CD4-positive, alpha-beta T cell (primary cell): Measurements from ENCODE around the gene EBPL. TPM values are rescaled to one million over a fixed set of nuclear protein-coding genes. Genes with fewer than 3 reads are reported as not detected.

Source experiments
- ATAC-seq: fragments of 200-7000 bp; cut with Tn5 transposase; one replicate; pipeline ENCODE4 v1.10.0; 2022; ENCODE audit warnings: mild to moderate bottlenecking; ENCODE audit not compliant: poor library complexity
- CTCF ChIA-PET: fragments of 350-600 bp; sonication (Branson Sonifier 250); formaldehyde crosslinking; loops from one replicate; lab custom pipeline; 2021; ENCODE audit warnings: antibody characterized with exemption, inconsistent platforms; lab: Charles Lee
- POLR2A ChIA-PET: fragments of 350-600 bp; sonication (Branson Sonifier 250); formaldehyde crosslinking; loops from one replicate; lab custom pipeline; 2021; ENCODE audit warnings: antibody characterized with exemption, inconsistent platforms; lab: Charles Lee
- DNase-seq, 14 experiments: peaks; one replicate each; pipeline ENCODE4 v3.0.0-alpha.2; 2013 to 2020; ENCODE audit warnings: mixed read lengths in 2 of 14
- H3K27ac ChIP-seq, 2 donors: one replicate each; pipeline versions ENCODE4 v1.5.1 to v1.7.0; 2013; ENCODE audit warnings: low read length in 2 of 2, low read depth in 1 of 2, mild to moderate bottlenecking in 1 of 2
- H3K27me3 ChIP-seq, 2 experiments: 1 replicate in 1 of 2; 2 replicates in 1 of 2; pipeline versions ENCODE4 v1.6.1 to v1.7.0; 2013; ENCODE audit warnings: low read length in 2 of 2, control low read depth in 1 of 2, mild to moderate bottlenecking in 1 of 2, moderate library complexity in 1 of 2; ENCODE audit not compliant: insufficient read depth in 2 of 2, control insufficient read depth in 1 of 2
- H3K36me3 ChIP-seq: one replicate; pipeline ENCODE4 v1.6.1; 2013; ENCODE audit warnings: low read length, control low read depth; ENCODE audit not compliant: insufficient read depth
- H3K4me1 ChIP-seq: one replicate; pipeline ENCODE4 v1.6.1; 2013; ENCODE audit warnings: low read length, control low read depth; ENCODE audit not compliant: insufficient read depth
- H3K4me3 ChIP-seq: one replicate; pipeline ENCODE4 v1.5.1; 2013; ENCODE audit warnings: mild to moderate bottlenecking, low read length, moderate library complexity
- H3K9me3 ChIP-seq, 2 experiments: 1 replicate in 1 of 2; 2 replicates in 1 of 2; pipeline versions ENCODE4 v1.6.1 to v1.7.0; 2013; ENCODE audit warnings: low read length in 2 of 2, mild to moderate bottlenecking in 2 of 2, control low read depth in 1 of 2, moderate library complexity in 1 of 2; ENCODE audit not compliant: control insufficient read depth in 1 of 2, insufficient read depth in 1 of 2
- H3K27ac Mint-ChIP-seq: one replicate; pipeline ENCODE4 v1.8.0; 2020; ENCODE audit warnings: mixed read lengths
- H3K27me3 Mint-ChIP-seq: one replicate; pipeline ENCODE4 v1.8.0; 2021; ENCODE audit warnings: mixed read lengths
- H3K36me3 Mint-ChIP-seq: one replicate; pipeline ENCODE4 v1.8.0; 2021; ENCODE audit warnings: low read depth, mixed read lengths
- H3K4me1 Mint-ChIP-seq: one replicate; pipeline ENCODE4 v1.8.0; 2021; ENCODE audit warnings: low read depth, mixed read lengths
- H3K4me3 Mint-ChIP-seq: one replicate; pipeline ENCODE4 v1.8.0; 2020; ENCODE audit warnings: mild to moderate bottlenecking, mixed read lengths
- H3K9me3 Mint-ChIP-seq: one replicate; pipeline ENCODE4 v1.8.0; 2020; ENCODE audit warnings: mixed read lengths
- CTCF ChIP-seq: fragments of 200-600 bp; IDR thresholded peaks from one replicate; pipeline ENCODE4 v1.8.0; 2022; ENCODE audit warnings: antibody characterized with exemption, mild to moderate bottlenecking
- intact Hi-C, 2 experiments: fragments of 100-400 bp; cut with DNase I in 1 of 2; cut with micrococcal nuclease in 1 of 2; formaldehyde crosslinking; loops; one replicate each; pipeline versions ENCODE4 v1.15.1 to v1.9.0; 2023 to 2025; cut with DNase I, micrococcal nuclease
- total RNA-seq, 174 experiments: library from RNA in 2 of 174; stranded (reverse) in 2 of 174; gene quantifications; one replicate each; pipeline ENCODE4 v1.2.3 and lab custom pipeline; 2021 to 2026

EBPL gene
- total RNA-seq, 2 experiments from 2014 or later, result 22.3 to 23.2 TPM

- Histone ChIP-seq H3K27ac (no peak overlapping the region), H3K4me3 (no peak overlapping the region), H3K36me3 (no peaks in the 10 kb centered on the region), H3K4me1 (peaks cover 15% of the 10 kb centered on the region), H3K27me3 (no peaks in the 10 kb centered on the region), H3K9me3 (peaks cover 0 to 7% of the 10 kb centered on the region in 2 experiments)
- intact Hi-C loops, result no loop called here
- Mint-ChIP-seq H3K9me3 (no peaks in the 10 kb centered on the region), H3K4me1 (peaks cover 23% of the 10 kb centered on the region), H3K27ac (no peak overlapping the region), H3K4me3 (no peak overlapping the region), H3K36me3 (no peaks in the 10 kb centered on the region), H3K27me3 (no peaks in the 10 kb centered on the region)
- DNase-seq, result no peak
- ChIA-PET CTCF (interaction anchor here (0.8 kb wide), 1 partner anchor 111 kb away, joined by 4 read pairs; no protein-coding TSS in a partner anchor), POLR2A (interaction anchor here (1.4 kb wide), 1 partner anchor 159 kb away, joined by 3 read pairs; no protein-coding TSS in a partner anchor)
- ATAC-seq, result no peak
- no peak for TF ChIP-seq CTCF
These were observed 57.6 kb downstream of the EBPL start for GRCh38 chr13:49633710-49634109.

- ChIA-PET POLR2A (no interaction called here), CTCF (no interaction called here)
- Histone ChIP-seq H3K36me3 (no peaks in the 10 kb centered on the region), H3K27ac (no peak overlapping the region), H3K9me3 (peaks cover 0 to 7% of the 10 kb centered on the region in 2 experiments), H3K4me1 (peaks cover 26% of the 10 kb centered on the region), H3K4me3 (no peak overlapping the region), H3K27me3 (no peaks in the 10 kb centered on the region)
- Mint-ChIP-seq H3K27me3 (no peaks in the 10 kb centered on the region), H3K4me1 (peaks cover 33% of the 10 kb centered on the region), H3K27ac (no peak overlapping the region), H3K9me3 (no peaks in the 10 kb centered on the region), H3K4me3 (no peak overlapping the region), H3K36me3 (no peaks in the 10 kb centered on the region)
- no peak for ATAC-seq
- no peak for TF ChIP-seq CTCF
- no peak for DNase-seq
- intact Hi-C loops, result no loop called here
These were observed 59.1 kb downstream of the EBPL start for GRCh38 chr13:49632156-49632555.

GRCh38 chr13:49630580-49630979 lies 60.7 kb downstream of the EBPL start:
- CTCF ChIA-PET, result no interaction called here
- no peak overlapping the region for H3K27ac ChIP-seq
- H3K9me3 ChIP-seq, result peaks cover 0 to 7% of the 10 kb centered on the region in 2 experiments
- intact Hi-C loops, result no loop called here
- Mint-ChIP-seq H3K4me1 (peaks cover 28% of the 10 kb centered on the region), H3K4me3 (no peak overlapping the region), H3K27me3 (no peaks in the 10 kb centered on the region), H3K27ac (no peak overlapping the region), H3K36me3 (no peaks in the 10 kb centered on the region), H3K9me3 (no peaks in the 10 kb centered on the region)
- DNase-seq (no peak), ATAC-seq (no peak)
- no peaks in the 10 kb centered on the region for H3K36me3 ChIP-seq
- no peaks in the 10 kb centered on the region for H3K27me3 ChIP-seq
- no peak overlapping the region for H3K4me3 ChIP-seq
- TF ChIP-seq CTCF, result no peak
- peaks cover 18% of the 10 kb centered on the region for H3K4me1 ChIP-seq
- POLR2A ChIA-PET, result no interaction called here
